IPS-20b (cell line): ENCODE data around the gene TPSB2.
"Not testable (repeated sequence)": the region's sequence is repeated elsewhere in the genome, so short reads cannot be mapped to it uniquely, and the experiment has no call there.

Experiments used
- H3K27ac ChIP-seq: one replicate; pipeline ENCODE4 v1.5.1; 2013; ENCODE audit warnings: low read length
- H3K27me3 ChIP-seq: 2 replicates; pipeline ENCODE4 v1.6.1; 2013; ENCODE audit warnings: mild to moderate bottlenecking, low read length, inconsistent platforms; ENCODE audit not compliant: insufficient read depth
- H3K36me3 ChIP-seq: 2 replicates; pipeline ENCODE4 v1.6.1; 2013; ENCODE audit warnings: low read depth, mild to moderate bottlenecking, inconsistent platforms, low read length, moderate library complexity; ENCODE audit not compliant: insufficient read depth
- H3K4me1 ChIP-seq: 2 replicates; pipeline ENCODE4 v1.6.1; 2013; ENCODE audit warnings: mild to moderate bottlenecking, control low read depth, inconsistent platforms, low read length, moderate library complexity; ENCODE audit not compliant: insufficient read depth
- H3K4me3 ChIP-seq: 2 replicates; pipeline ENCODE4 v1.5.1; 2013; ENCODE audit warnings: mild to moderate bottlenecking, low read length, inconsistent platforms
- H3K9ac ChIP-seq: 2 replicates; pipeline ENCODE4 v1.6.1; 2013; ENCODE audit warnings: low read depth, mild to moderate bottlenecking, inconsistent platforms, low read length, moderate library complexity
- H3K9me3 ChIP-seq: 2 replicates; pipeline ENCODE4 v1.6.1; 2013; ENCODE audit warnings: mild to moderate bottlenecking, low read depth, low read length, inconsistent platforms; ENCODE audit not compliant: insufficient read depth

The TPSB2 gene

DNA sequence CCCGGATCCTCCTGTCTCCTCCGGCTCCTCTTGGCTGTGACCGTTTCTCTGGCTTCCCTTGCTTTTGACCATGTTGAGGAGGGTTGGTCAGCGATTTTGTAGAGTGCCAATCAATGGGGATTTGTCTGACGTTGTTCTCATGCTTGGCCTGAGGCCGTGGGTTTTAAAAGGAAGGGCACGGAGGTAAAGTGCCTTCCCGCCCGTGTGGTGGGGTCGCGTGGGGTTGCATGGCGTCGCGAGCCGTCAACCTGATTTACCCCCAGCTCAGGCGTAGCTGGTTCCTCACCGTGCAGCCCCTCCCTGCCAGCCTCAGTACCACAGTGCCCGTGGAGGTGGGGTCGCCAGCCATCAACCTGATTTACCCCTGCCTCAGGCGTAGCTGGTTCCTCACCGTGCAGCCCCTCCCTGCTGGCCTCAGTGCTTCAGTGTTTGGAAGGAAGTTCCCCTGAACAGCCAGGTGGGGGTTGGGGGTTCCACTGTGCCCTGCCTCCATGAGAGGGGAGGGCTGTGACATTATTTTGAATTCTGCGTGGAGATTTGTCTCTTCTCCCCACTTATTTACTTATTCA lies 15.6 kb upstream of the TPSB2 start:
- H3K4me3 ChIP-seq, result no peak overlapping the region
- no peak overlapping the region for H3K27ac ChIP-seq
- no peak overlapping the region for H3K9ac ChIP-seq
- peaks cover 21% of the 10 kb centered on the region for H3K27me3 ChIP-seq
- H3K9me3 ChIP-seq, result no peaks in the 10 kb centered on the region
- H3K36me3 ChIP-seq, result no peaks in the 10 kb centered on the region
- no peaks in the 10 kb centered on the region for H3K4me1 ChIP-seq

DNA sequence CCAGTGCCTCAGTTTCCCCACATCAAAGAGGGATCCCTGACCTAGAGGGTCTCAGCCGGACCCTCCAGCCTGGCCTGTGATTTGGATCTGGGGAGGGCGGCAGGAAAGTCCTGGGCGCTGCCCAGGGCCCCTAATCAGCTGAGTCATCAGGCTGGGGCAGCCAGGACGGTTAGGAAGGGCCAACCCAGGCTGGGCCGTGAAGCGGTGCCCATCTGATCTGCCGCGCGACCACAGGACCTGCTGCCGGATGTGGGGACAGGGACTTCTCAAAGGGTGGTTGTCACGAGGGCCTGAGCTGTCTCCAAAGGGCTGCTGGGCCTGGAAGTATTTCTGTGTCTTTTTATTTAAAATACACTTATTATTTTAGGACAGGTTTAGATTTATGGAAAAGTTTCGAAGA lies 14.9 kb upstream of the TPSB2 start:
- Histone ChIP-seq H3K27ac (no peak overlapping the region), H3K27me3 (peaks cover 21% of the 10 kb centered on the region), H3K9me3 (no peaks in the 10 kb centered on the region), H3K36me3 (no peaks in the 10 kb centered on the region), H3K4me3 (no peak overlapping the region), H3K9ac (no peak overlapping the region), H3K4me1 (no peaks in the 10 kb centered on the region)

DNA sequence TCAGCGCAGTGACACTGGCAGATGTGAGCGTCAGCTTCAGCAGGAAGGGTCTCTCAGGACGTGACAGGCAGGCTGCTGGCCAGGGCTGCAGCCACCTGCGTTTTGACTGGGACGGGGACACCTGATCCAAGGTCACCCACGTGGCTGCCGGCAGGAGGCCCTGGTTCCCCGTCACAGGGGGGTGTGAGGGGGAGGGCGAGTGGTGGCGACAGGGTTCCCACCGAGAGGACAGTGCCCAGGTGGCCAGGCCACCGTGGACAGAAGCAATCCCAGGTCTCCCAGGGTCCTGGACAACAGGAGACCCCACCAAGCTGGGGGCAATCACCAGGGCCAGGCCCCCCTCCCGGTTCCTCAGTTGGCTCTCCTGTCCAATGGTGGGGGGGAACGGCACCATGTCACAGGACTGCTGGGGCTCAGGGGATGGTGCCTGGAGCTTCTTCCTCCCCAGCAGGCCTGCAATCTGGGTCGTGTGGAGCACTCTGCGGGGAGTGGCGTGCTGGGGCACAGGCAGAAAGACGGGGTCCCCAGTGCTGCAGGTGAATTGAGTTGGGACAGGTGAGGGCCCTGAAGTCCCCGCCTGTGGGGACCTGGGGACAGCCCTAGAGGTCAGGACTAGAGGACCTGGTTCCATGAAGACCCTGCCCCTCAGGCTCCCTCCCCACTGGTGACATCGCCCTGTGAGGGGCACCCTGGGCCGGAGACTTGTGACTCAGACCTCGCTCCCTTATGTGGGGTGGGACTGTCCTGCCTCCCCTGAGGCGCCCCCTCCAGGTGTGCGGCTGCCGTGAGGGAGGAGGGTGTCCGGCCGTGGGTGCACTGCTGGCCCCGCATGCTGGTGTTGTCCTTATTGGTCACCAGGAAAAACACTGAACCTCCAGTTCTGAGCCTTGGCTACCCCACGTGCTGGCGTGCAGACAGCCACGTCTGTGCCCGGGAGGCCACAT lies 14.2 kb upstream of the TPSB2 start:
- not testable (repeated sequence) for H3K4me3 ChIP-seq, H3K9me3 ChIP-seq, H3K27ac ChIP-seq, H3K4me1 ChIP-seq, H3K9ac ChIP-seq, H3K36me3 ChIP-seq
- H3K27me3 ChIP-seq, result peaks cover 21% of the 10 kb centered on the region

DNA sequence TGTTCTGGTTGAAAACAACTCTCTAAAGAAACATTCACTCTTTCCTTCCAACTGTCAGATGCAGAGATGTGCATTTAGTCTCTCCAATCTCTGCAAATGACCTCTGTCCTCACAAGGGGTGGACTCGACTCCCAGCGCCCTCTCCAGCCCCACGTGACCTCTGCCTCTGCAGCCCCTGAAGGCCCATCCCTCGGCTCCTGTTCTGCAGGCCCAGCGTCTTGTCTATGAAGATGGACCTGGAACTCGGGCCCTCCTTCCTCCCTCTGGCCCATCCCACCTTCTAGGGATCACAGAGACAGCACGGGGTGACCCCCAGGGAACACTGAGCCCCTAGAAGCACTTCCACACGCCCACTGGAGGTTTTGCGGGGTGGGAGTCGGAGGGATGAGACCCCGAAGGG lies 13.4 kb upstream of the TPSB2 start:
- H3K4me1 ChIP-seq, H3K4me3 ChIP-seq, H3K27ac ChIP-seq, H3K36me3 ChIP-seq, H3K9ac ChIP-seq, H3K9me3 ChIP-seq: not testable (repeated sequence)
- H3K27me3 ChIP-seq, result peaks cover 21% of the 10 kb centered on the region

DNA sequence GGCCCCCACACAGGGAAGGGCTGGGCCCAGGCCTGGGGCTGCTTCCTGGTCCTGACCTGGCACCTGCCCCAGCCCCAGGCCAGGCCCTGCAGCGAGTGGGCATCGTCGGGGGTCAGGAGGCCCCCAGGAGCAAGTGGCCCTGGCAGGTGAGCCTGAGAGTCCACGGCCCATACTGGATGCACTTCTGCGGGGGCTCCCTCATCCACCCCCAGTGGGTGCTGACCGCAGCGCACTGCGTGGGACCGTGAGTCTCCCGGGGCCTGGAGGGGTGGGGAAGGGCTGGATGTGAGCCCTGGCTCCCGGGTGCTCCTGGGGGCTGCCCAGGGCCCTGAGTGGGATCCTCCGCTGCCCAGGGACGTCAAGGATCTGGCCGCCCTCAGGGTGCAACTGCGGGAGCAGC lies 11.1 kb upstream of the TPSB2 start:
- H3K27me3 ChIP-seq, H3K4me1 ChIP-seq, H3K27ac ChIP-seq, H3K36me3 ChIP-seq, H3K4me3 ChIP-seq, H3K9ac ChIP-seq, H3K9me3 ChIP-seq: not testable (repeated sequence)

DNA sequence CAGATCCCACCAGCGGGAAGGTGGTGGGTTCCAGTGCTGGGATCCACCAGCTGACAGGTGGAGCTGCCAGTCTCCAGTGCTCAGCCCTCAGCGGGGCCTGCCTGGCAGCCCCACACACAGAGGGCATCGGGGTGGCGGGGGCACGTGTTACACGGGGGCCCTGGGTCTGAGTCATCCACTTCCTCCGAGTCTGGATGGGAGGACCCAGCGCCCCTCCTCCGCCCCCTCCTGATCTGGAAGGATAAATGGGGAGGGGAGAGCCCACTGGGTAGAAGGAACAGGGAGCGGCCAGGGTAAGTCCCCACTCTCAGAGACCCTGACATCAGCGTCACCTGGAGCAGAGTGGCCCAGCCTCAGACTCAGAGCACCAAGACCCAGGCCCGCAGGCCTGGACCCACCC lies 10.5 kb upstream of the TPSB2 start, which contains the start of gene TPSAB1:
TSS of gene TPSAB1 (plus strand) at position 270 of the 400 bp plus-strand sequence. CDS start 234 bp downstream, outside the sequence.
- not testable (repeated sequence) for H3K4me3 ChIP-seq, H3K27ac ChIP-seq, H3K27me3 ChIP-seq, H3K36me3 ChIP-seq, H3K4me1 ChIP-seq, H3K9me3 ChIP-seq, H3K9ac ChIP-seq

DNA sequence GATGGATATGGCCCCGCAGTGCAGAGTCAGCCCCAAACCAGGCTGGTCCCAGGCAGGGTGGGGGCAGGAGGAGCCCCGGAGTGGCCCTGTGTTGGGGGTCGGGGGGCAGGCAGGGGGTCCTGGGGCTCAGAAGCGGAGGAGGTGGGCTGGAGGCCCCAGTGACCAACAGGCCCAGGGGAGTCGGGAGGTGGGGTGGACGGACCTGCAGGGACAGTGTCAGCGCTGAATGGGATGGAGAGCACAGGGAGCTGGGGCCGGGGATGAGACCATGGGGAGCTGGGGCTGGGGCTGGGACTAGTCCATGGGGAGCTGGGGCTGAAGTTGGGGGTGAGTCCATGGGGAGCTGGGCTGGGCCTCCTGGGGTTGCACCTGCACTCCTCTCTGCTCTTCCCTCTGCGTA lies 9.6 kb upstream of the TPSB2 start:
- not testable (repeated sequence) for H3K9ac ChIP-seq, H3K9me3 ChIP-seq, H3K36me3 ChIP-seq, H3K4me1 ChIP-seq, H3K4me3 ChIP-seq, H3K27ac ChIP-seq, H3K27me3 ChIP-seq

DNA sequence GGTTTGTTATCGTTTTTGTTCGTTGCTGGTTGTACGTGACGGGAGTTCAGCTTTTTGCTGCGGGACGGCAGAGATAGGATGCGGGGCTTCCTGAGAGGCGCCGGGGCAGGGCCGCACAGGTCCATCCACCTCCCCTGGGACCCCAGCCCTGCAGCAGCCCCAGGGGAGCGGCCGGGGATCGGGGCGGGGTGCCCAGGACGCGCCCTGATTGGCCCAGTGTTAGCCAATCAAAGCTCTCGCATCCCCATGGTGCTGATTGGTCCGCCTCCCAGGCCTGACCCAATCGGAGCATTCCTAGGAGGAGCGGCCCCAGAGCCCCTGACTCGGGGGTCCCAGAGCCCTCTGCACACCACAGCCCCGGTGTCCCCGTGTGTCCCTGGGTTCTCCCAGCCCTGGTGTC lies 8.9 kb upstream of the TPSB2 start:
- H3K9me3 ChIP-seq, H3K36me3 ChIP-seq, H3K4me1 ChIP-seq, H3K27ac ChIP-seq, H3K4me3 ChIP-seq, H3K27me3 ChIP-seq, H3K9ac ChIP-seq: not testable (repeated sequence)

DNA sequence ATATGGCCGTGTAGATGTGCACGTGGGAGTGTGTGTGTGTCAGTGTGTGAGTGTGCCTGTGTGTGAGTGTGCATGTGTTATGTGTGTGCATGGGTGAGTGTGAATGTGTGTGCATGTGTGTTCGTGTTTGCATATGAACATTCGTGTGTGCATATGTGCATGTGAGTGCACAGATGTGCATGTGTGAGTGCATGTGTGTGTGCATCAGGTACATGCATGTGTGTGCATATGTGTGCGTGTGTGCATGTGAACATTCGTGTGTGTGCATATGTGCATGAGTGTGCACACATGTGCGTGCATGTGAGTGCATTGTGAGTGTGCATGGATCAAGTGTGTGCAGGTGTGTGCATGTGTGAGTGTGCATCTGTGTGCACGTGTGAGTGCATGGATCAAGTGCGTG lies 8.0 kb upstream of the TPSB2 start:
- Histone ChIP-seq H3K36me3 (no peaks in the 10 kb centered on the region), H3K27me3 (peaks cover 3% of the 10 kb centered on the region; the same call in 1 of the 2 replicates), H3K4me3 (no peak overlapping the region), H3K27ac (no peak overlapping the region), H3K9ac (no peak overlapping the region), H3K4me1 (no peaks in the 10 kb centered on the region), H3K9me3 (no peaks in the 10 kb centered on the region)

DNA sequence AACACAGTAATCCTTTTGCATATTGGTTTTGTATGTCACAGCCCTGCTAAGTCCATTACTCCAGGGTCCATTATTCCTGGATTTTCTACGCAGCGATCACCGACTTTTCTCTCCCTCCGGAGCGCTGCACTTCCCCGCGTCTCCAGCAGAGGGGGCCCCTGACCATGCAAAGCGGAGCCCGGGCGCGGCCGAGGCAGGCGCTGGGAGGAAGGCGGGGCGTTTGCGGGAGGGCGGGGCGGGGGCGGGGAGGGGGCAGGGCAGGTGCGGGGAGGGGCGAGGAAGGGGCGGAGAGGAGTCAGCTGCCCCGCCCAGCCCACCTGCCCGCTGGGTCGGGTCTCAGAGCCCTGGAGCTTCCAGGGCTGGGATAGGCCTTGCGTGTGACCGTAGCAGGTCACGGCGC lies 6.7 kb upstream of the TPSB2 start:
- H3K4me3 ChIP-seq, H3K27ac ChIP-seq, H3K4me1 ChIP-seq, H3K9ac ChIP-seq, H3K36me3 ChIP-seq, H3K9me3 ChIP-seq, H3K27me3 ChIP-seq: not testable (repeated sequence)

DNA sequence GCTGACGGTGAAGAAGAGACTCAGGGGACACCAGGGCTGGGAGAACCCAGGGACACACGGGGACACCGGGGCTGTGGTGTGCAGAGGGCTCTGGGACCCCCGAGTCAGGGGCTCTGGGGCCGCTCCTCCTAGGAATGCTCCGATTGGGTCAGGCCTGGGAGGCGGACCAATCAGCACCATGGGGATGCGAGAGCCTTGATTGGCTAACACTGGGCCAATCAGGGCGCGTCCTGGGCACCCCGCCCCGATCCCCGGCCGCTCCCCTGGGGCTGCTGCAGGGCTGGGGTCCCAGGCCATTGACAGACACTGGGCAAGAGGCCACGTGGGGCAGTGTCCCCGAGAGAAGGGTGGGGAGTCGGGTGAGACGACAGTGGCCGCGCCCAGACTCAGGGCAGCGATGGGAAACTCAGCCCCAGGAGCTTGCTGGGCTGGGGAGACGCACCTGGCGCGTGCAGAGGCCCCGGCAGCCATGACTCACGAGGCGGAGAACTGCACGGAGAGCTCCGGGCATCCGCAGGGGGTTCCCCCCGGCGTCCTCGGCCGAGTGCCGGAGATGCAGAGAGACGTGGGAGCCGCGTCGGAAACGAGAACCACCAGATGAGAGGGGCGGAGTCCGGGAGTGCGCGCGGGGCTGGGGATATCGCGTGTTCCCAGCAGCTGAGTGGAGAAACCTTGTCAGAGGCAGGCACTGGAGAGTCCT lies 2.2 kb upstream of the TPSB2 start:
- not testable (repeated sequence) for H3K4me3 ChIP-seq, H3K27ac ChIP-seq, H3K9me3 ChIP-seq, H3K4me1 ChIP-seq, H3K27me3 ChIP-seq, H3K36me3 ChIP-seq, H3K9ac ChIP-seq

DNA sequence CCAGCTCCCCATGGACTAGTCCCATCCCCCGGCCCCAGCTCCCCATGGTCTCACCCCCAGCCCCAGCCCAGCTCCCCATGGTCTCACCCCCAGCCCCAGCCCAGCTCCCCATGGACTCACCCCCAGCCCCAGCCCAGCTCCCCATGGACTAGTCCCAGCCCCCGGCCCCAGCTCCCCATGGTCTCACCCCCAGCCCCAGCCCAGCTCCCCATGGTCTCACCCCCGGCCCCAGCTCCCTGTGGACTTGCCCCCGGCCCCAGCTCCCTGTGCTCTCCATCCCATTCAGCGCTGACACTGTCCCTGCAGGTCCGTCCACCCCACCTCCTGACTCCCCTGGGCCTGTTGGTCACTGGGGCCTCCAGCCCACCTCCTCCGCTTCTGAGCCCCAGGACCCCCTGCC lies 1.3 kb upstream of the TPSB2 start:
- H3K4me3 ChIP-seq, H3K9me3 ChIP-seq, H3K4me1 ChIP-seq, H3K36me3 ChIP-seq, H3K27me3 ChIP-seq, H3K27ac ChIP-seq, H3K9ac ChIP-seq: not testable (repeated sequence)
